SK-N-MC (cell line): ENCODE results near the gene TRAF6.

Source experiments
- EZH2 ChIP-seq: fragments of 200-600 bp; sonication (generic); IDR thresholded peaks from one replicate; pipeline ENCODE4 v1.6.1; 2017; ENCODE audit warnings: antibody characterized with exemption
- FOXP2 ChIP-seq: optimal IDR thresholded peaks from 2 replicates; pipeline ENCODE3; 2011; ENCODE audit warnings: mild to moderate bottlenecking, moderate library complexity; ENCODE audit not compliant: insufficient read depth; ENCODE audit errors: extremely low read length, control extremely low read depth
- POLR2AphosphoS5 ChIP-seq: IDR thresholded peaks from 2 replicates; pipeline ENCODE4 v1.6.1; 2012; ENCODE audit warnings: mild to moderate bottlenecking, low read depth, low read length, borderline replicate concordance

- TF ChIP-seq EZH2 (no peak), FOXP2 (no peak), POLR2AphosphoS5 (no peak)
Measured at GRCh38 chr11:36460220-36460619, 49.9 kb downstream of the TRAF6 start.
